PC-9 (cell line): ENCODE data around the gene CACNA1E.

Experiments used
- CTCF ChIP-seq: fragments of 200-600 bp; sonication (generic); conservative IDR thresholded peaks from 2 replicates; pipeline ENCODE4 v1.6.1; 2017; ENCODE audit warnings: mixed run types, antibody characterized with exemption, mild to moderate bottlenecking, moderate library complexity
- EZH2 ChIP-seq: fragments of 200-600 bp; sonication (generic); IDR thresholded peaks from 2 replicates; pipeline ENCODE4 v1.8.0; 2017; ENCODE audit warnings: antibody characterized with exemption, low read depth

GRCh38 chr1:181784039-181784683 is 300.8 kb downstream of the CACNA1E start:
- TF ChIP-seq CTCF (no peak), EZH2 (no peak)
